GM23338 (cell line): ENCODE measurements around the gene SHISAL1. TPM values are rescaled to one million over a fixed set of nuclear protein-coding genes. Genes with fewer than 3 reads are reported as not detected.

ENCODE experiments used
- ATAC-seq: fragments of 200-7000 bp; cut with Tn5 transposase; 3 replicates; pipeline ENCODE4 v1.9.1; 2020
- DNase-seq: peaks from one replicate; pipeline ENCODE4 v3.0.0-alpha.2; 2015; ENCODE audit warnings: low spot score
- H2AFZ ChIP-seq: fragments of 200-600 bp; sonication (generic); 2 replicates; pipeline ENCODE4 v1.8.0; 2016; ENCODE audit warnings: antibody characterized with exemption, mild to moderate bottlenecking, moderate library complexity
- H3F3A ChIP-seq: fragments of 200-600 bp; sonication (generic); replicated peaks from 2 replicates; pipeline ENCODE4 v1.8.0; 2017; ENCODE audit warnings: antibody characterized with exemption, mixed run types, low read depth
- H3K27ac ChIP-seq: fragments of 200-600 bp; sonication (generic); 2 replicates; pipeline ENCODE4 v1.6.1; 2016; ENCODE audit warnings: low read depth
- H3K27me3 ChIP-seq: fragments of 200-600 bp; sonication (generic); 2 replicates; pipeline ENCODE4 v1.8.0; 2016; ENCODE audit warnings: mild to moderate bottlenecking, mixed run types, moderate library complexity; ENCODE audit not compliant: insufficient read depth
- H3K36me3 ChIP-seq: fragments of 200-600 bp; sonication (generic); 2 replicates; pipeline ENCODE4 v1.8.0; 2016; ENCODE audit warnings: mild to moderate bottlenecking; ENCODE audit not compliant: insufficient read depth
- H3K4me1 ChIP-seq: fragments of 200-600 bp; sonication (generic); 2 replicates; pipeline ENCODE4 v1.8.0; 2016; ENCODE audit warnings: mild to moderate bottlenecking, moderate library complexity; ENCODE audit not compliant: insufficient read depth
- H3K4me2 ChIP-seq: fragments of 200-600 bp; sonication (generic); 2 replicates; pipeline ENCODE4 v1.7.1; 2017; ENCODE audit warnings: mixed run types
- H3K4me3 ChIP-seq: fragments of 200-600 bp; sonication (generic); 2 replicates; pipeline ENCODE4 v1.6.1; 2016; ENCODE audit warnings: mixed run types
- H3K79me2 ChIP-seq: fragments of 200-600 bp; sonication (generic); replicated peaks from 2 replicates; pipeline ENCODE4 v1.8.0; 2017; ENCODE audit warnings: mild to moderate bottlenecking; ENCODE audit not compliant: insufficient read depth
- H3K9me2 ChIP-seq: fragments of 200-600 bp; sonication (generic); 2 replicates; pipeline ENCODE4 v1.8.0; 2017; ENCODE audit not compliant: insufficient read depth
- H4K20me1 ChIP-seq: fragments of 200-600 bp; sonication (generic); replicated peaks from 2 replicates; pipeline ENCODE4 v1.8.0; 2017; ENCODE audit warnings: mild to moderate bottlenecking; ENCODE audit not compliant: insufficient read depth
- H3K27ac Mint-ChIP-seq: 2 replicates; pipeline ENCODE4 v1.8.0; 2020; ENCODE audit warnings: inconsistent platforms, mild to moderate bottlenecking, moderate library complexity, mixed read lengths
- H3K27me3 Mint-ChIP-seq: 3 replicates; pipeline ENCODE4 v1.8.0; 2022; ENCODE audit warnings: low read depth, mild to moderate bottlenecking, moderate library complexity, mixed read lengths, inconsistent platforms; ENCODE audit not compliant: insufficient read depth, poor library complexity
- H3K36me3 Mint-ChIP-seq: 3 replicates; pipeline ENCODE4 v1.8.0; 2021; ENCODE audit warnings: low read depth, mild to moderate bottlenecking, inconsistent platforms, moderate library complexity, mixed read lengths
- H3K4me1 Mint-ChIP-seq: 3 replicates; pipeline ENCODE4 v1.8.0; 2020; ENCODE audit warnings: mild to moderate bottlenecking, inconsistent platforms, mixed read lengths
- H3K4me3 Mint-ChIP-seq: 3 replicates; pipeline ENCODE4 v1.8.0; 2021; ENCODE audit warnings: moderate library complexity, mild to moderate bottlenecking, inconsistent platforms, mixed read lengths
- H3K9me3 Mint-ChIP-seq: 3 replicates; pipeline ENCODE4 v1.8.0; 2020; ENCODE audit warnings: moderate library complexity, mild to moderate bottlenecking, inconsistent platforms, mixed read lengths
- CREB1 ChIP-seq: fragments of 250-450 bp; sonication (Bioruptor Pico); IDR thresholded peaks from 2 replicates; pipeline ENCODE4 v1.5.0; 2020; ENCODE audit warnings: low read depth, mild to moderate bottlenecking, moderate library complexity
- CTCF ChIP-seq, 2 experiments: fragments of 200-600 bp in 1 of 2; sonication (generic) in 1 of 2; conservative IDR thresholded peaks; 2 replicates each; pipeline versions ENCODE4 v1.5.1 to v1.6.1; 2016 to 2017; ENCODE audit warnings: antibody characterized with exemption in 2 of 2, low read depth in 2 of 2, mild to moderate bottlenecking in 2 of 2, moderate library complexity in 1 of 2
- ETS1 ChIP-seq: IDR thresholded peaks from 2 replicates; pipeline ENCODE4 v1.6.1; 2016; ENCODE audit warnings: antibody characterized with exemption
- EZH2 ChIP-seq: fragments of 200-600 bp; sonication (generic); IDR thresholded peaks from one replicate; pipeline ENCODE4 v1.8.0; 2017; ENCODE audit warnings: antibody characterized with exemption, mild to moderate bottlenecking, low read depth; ENCODE audit not compliant: unreplicated experiment
- EZH2phosphoT487 ChIP-seq: fragments of 200-600 bp; sonication (generic); IDR thresholded peaks from one replicate; pipeline ENCODE4 v1.8.1; 2018; ENCODE audit warnings: antibody characterized with exemption; ENCODE audit not compliant: unreplicated experiment
- JUNB ChIP-seq: IDR thresholded peaks from one replicate; pipeline ENCODE4 v1.6.1; 2016; ENCODE audit warnings: antibody characterized with exemption; ENCODE audit not compliant: unreplicated experiment
- NANOG ChIP-seq: IDR thresholded peaks from 2 replicates; pipeline ENCODE4 v1.6.1; 2016; ENCODE audit warnings: antibody characterized with exemption, borderline replicate concordance
- POLR2AphosphoS5 ChIP-seq: IDR thresholded peaks from 2 replicates; pipeline ENCODE4 v1.6.1; 2016; ENCODE audit warnings: antibody characterized with exemption, low read depth
- STAT1 ChIP-seq: IDR thresholded peaks from one replicate; pipeline ENCODE4 v1.6.1; 2016; ENCODE audit warnings: antibody characterized with exemption; ENCODE audit not compliant: unreplicated experiment
- ZNF114 ChIP-seq: fragments of 250-450 bp; sonication (Bioruptor Pico); IDR thresholded peaks from 2 replicates; pipeline ENCODE4 v1.5.0; 2020; ENCODE audit warnings: mild to moderate bottlenecking, moderate library complexity
- ZNF331 ChIP-seq: fragments of 250-450 bp; sonication (Bioruptor Pico); IDR thresholded peaks from 2 replicates; pipeline ENCODE4 v1.5.0; 2020; ENCODE audit warnings: low read depth, mild to moderate bottlenecking, moderate library complexity
- ZNF462 ChIP-seq: fragments of 250-450 bp; sonication (Bioruptor Pico); IDR thresholded peaks from 2 replicates; pipeline ENCODE4 v1.5.0; 2020; ENCODE audit warnings: mild to moderate bottlenecking, moderate library complexity
- polyA plus RNA-seq: library from polyadenylated mRNA; unstranded; fragments of >200 nt; fragmentation: Nextera tagmentation; extraction: Ambion mirVana; gene quantifications from 2 replicates; pipeline ENCODE4 v1.2.1, GENCODE V29; 2016
- total RNA-seq: library from RNA; depleted of rRNA; stranded (reverse); fragments of >200 nt; shearing (Covaris generic); gene quantifications from 2 replicates; pipeline ENCODE4 v1.2.3, GENCODE V29; 2014
- TF ChIP-seq, protein P1 (sequence below): IDR thresholded peaks from one replicate; pipeline ENCODE4 v1.6.1; 2018; ENCODE audit warnings: antibody characterized with exemption; ENCODE audit not compliant: unreplicated experiment

Gene SHISAL1
- total and polyA plus RNA-seq, 2 experiments from 2014 or later: 0.71 to 3.4 TPM

DNA sequence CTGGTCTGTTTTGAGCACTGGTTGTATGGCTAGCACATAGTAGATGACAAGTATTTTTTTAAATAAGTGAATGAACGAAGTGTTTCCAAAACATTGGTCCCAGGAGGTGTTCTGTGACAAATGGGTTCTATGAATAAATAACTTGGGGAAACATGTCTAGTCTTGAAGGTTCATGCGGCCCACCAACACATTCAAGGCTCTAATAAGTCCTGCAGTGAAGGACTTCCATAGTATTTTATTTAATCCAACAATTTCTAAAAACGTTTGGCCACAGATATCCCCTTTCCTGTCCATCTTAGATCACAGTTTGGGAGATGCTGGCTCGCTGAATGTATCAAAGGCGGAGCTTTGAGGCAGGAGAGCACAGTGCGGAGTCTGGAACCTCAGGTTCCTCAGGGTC, 109.5 kb downstream of the SHISAL1 start:
- DNase-seq (no peak), ATAC-seq (no peak)
- no peaks in the 10 kb centered on the region for H3K9me3 Mint-ChIP-seq
- H3K36me3 ChIP-seq: no peaks in the 10 kb centered on the region
- no peaks in the 10 kb centered on the region for H4K20me1 ChIP-seq
- no peak overlapping the region for H3K4me2 ChIP-seq
- TF ChIP-seq NANOG: no peak
- no peak for TF ChIP-seq ZNF331 (CRISPR knock-in tag)
- no peak for TF ChIP-seq EZH2phosphoT487
- TF ChIP-seq JUNB: no peak
- no peak for TF ChIP-seq POLR2AphosphoS5
- no peak for TF ChIP-seq CTCF (conservative IDR thresholded peaks at IDR 0.05; ENCODE audit: low read depth in 2 of 2)
- TF ChIP-seq EZH2: no peak
- TF ChIP-seq ZNF114 (CRISPR knock-in tag): no peak
- no peak for TF ChIP-seq ETS1
- TF ChIP-seq, protein P1, sequence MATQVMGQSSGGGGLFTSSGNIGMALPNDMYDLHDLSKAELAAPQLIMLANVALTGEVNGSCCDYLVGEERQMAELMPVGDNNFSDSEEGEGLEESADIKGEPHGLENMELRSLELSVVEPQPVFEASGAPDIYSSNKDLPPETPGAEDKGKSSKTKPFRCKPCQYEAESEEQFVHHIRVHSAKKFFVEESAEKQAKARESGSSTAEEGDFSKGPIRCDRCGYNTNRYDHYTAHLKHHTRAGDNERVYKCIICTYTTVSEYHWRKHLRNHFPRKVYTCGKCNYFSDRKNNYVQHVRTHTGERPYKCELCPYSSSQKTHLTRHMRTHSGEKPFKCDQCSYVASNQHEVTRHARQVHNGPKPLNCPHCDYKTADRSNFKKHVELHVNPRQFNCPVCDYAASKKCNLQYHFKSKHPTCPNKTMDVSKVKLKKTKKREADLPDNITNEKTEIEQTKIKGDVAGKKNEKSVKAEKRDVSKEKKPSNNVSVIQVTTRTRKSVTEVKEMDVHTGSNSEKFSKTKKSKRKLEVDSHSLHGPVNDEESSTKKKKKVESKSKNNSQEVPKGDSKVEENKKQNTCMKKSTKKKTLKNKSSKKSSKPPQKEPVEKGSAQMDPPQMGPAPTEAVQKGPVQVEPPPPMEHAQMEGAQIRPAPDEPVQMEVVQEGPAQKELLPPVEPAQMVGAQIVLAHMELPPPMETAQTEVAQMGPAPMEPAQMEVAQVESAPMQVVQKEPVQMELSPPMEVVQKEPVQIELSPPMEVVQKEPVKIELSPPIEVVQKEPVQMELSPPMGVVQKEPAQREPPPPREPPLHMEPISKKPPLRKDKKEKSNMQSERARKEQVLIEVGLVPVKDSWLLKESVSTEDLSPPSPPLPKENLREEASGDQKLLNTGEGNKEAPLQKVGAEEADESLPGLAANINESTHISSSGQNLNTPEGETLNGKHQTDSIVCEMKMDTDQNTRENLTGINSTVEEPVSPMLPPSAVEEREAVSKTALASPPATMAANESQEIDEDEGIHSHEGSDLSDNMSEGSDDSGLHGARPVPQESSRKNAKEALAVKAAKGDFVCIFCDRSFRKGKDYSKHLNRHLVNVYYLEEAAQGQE: no peak
- no peak for TF ChIP-seq STAT1
- TF ChIP-seq CREB1 (CRISPR knock-in tag): no peak
- no peak for TF ChIP-seq ZNF462 (CRISPR knock-in tag)
- H3K4me3 Mint-ChIP-seq: no peak overlapping the region
- H3K4me1 ChIP-seq: no peaks in the 10 kb centered on the region
- H3F3A ChIP-seq: no peaks in the 10 kb centered on the region
- no peak overlapping the region for H3K4me3 ChIP-seq
- H3K27ac ChIP-seq: no peak overlapping the region
- H3K27ac Mint-ChIP-seq: no peak overlapping the region
- H3K9me2 ChIP-seq: no peaks in the 10 kb centered on the region
- H3K36me3 Mint-ChIP-seq: no peaks in the 10 kb centered on the region
- H3K27me3 Mint-ChIP-seq: peaks cover 4% of the 10 kb centered on the region
- H3K4me1 Mint-ChIP-seq: peaks cover 2% of the 10 kb centered on the region; the same call in 1 of the 3 replicates
- no peaks in the 10 kb centered on the region for H3K27me3 ChIP-seq
- no peak overlapping the region for H2AFZ ChIP-seq
- no peaks in the 10 kb centered on the region for H3K79me2 ChIP-seq
